T47D (cell line): ENCODE results near the gene PRKAB1.

Source experiments
- DNase-seq, 2 experiments: peaks; one replicate each; pipeline versions ENCODE4 v3.0.0 to v3.0.0-alpha.2; 2011 to 2012; ENCODE audit warnings: low read depth in 1 of 2, low spot score in 1 of 2
- JUND ChIP-seq: IDR thresholded peaks from 2 replicates; pipeline ENCODE4 v1.6.1; 2012; ENCODE audit warnings: low read depth
- in situ Hi-C: cut with HindIII; loops from 2 replicates; pipeline ENCODE4 v1.10.0; 2016; ENCODE audit warnings: low sequenced_read_pairs, low pct_unique_long_range_greater_than_20kb

The PRKAB1 gene

DNA sequence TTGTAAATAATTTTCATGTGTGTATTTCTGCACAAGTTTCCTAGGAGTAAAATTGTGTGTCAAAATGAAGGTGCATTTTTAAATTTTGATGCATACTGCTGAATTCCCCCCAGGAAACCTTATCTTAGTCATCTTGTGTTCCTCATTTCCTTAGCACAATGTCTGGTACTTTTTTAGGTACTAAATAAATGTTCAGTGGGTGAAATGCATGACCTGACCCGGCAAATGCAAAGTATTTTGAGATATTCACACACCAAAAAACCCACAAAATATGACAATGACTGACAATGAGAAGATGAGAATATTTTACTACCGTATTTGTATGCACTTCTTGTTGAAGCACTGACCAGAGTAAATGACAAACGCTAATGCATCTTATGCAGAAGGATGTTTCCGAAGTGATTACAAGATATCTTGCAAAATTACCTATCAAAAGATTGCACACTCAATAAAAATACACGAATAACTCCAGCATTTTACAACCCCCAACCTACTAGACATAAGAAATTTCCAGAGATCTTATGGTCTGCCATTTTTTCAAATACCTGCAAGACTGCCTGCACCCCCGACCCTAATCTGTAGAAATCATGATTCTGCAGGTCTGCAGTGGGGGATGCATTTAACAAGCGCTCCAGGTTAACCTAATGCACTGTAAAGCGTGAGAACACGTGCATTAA is 895 bp upstream of the PRKAB1 start:
- TF ChIP-seq JUND = no peak
- DNase-seq = no peak
- in situ Hi-C loops = no loop called here

GRCh38 chr12:119668324-119668841 is 450 bp downstream of the PRKAB1 start:
- in situ Hi-C loops = no loop called here
- TF ChIP-seq JUND = no peak
- DNase-seq = no peak

GRCh38 chr12:119669744-119670472 is 2.0 kb downstream of the PRKAB1 start:
- in situ Hi-C loops = no loop called here
- no peak for DNase-seq
- TF ChIP-seq JUND = no peak

- no peak for DNase-seq
- no peak for TF ChIP-seq JUND
- in situ Hi-C loops = no loop called here
Measured at GRCh38 chr12:119671070-119671469, 3.1 kb downstream of the PRKAB1 start.

DNA sequence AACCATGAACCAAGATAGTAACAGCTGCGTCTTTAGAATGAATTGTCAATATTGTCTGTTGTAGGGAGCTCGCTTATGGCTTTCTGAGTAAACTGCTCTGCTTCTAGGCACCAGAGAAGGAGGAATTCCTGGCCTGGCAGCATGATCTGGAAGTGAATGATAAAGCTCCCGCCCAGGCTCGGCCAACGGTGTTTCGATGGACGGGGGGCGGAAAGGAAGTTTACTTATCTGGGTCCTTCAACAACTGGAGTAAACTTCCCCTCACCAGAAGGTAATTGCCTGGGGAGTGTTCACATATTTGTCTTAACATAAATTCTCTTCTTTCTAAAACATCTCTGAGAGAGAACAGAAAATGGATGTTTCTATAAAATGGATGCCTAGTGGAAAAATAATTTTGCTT is 4.3 kb downstream of the PRKAB1 start:
- TF ChIP-seq JUND = no peak
- in situ Hi-C loops = no loop called here
- DNase-seq = no peak

GRCh38 chr12:119673634-119674033 is 5.7 kb downstream of the PRKAB1 start:
- in situ Hi-C loops = no loop called here
- DNase-seq = no peak
- TF ChIP-seq JUND = no peak

DNA sequence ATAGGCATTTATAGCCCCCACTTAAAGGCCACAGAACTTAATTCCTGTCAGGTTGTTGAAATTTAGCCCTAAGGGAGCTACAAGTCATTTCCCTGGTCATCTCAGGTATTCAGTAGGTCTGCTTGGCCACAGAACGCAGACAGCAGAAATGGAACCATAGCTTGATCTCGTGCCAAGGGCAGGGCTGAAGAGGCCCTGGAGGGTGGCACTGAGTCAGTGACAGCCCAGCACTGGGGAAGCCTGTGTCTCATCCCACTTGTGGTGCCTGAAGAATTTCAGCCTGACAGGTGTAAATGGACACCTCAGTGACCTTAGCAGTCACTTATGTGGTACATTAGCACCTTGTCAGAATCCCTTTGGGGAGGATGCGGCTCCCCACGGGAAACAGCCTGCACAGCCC is 6.6 kb downstream of the PRKAB1 start:
- in situ Hi-C loops = no loop called here
- TF ChIP-seq JUND = no peak
- no peak for DNase-seq

GRCh38 chr12:119676022-119676421 is 8.1 kb downstream of the PRKAB1 start:
- TF ChIP-seq JUND = no peak
- in situ Hi-C loops = no loop called here
- DNase-seq = no peak

GRCh38 chr12:119676573-119676972 is 8.6 kb downstream of the PRKAB1 start:
- no peak for TF ChIP-seq JUND
- in situ Hi-C loops = no loop called here
- DNase-seq = no peak

DNA sequence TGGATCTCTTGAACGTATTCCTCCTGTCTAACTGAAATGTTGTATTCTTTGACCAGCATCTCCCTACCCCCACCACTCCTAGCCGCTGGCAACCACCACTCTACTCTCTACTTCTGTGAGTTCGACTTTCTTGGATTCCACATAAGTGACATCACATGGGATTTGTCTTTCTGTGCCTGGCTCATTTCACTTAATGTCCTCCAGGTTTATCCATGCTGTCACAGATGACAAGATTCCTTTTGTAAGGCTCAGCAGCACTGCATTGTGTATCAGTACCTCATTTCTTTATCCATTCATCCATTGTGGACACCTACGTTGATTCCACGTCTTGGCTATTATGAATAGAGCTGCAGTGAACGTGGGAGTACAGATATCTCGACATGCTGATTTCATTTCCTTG is 10.5 kb downstream of the PRKAB1 start:
- in situ Hi-C loops = no loop called here
- no peak for DNase-seq
- TF ChIP-seq JUND = no peak

DNA sequence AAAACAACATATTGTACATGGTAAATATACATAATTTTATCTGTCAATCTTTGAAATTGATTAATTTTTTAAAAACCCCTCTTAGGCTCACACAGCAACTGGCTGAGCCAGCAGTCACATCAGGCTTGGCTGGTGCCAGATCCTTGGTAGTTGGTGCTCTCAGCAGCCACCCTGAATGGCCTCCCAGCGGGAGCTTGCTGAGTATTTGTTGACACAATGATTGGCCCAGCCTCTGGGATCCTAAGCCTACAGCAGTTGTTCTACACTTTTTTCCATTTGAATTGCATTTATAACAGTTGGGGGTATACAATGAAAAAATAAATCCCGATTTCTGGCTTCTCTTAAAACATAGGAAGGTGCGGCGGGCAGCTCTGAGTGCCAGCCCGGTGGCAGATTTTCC is 11.1 kb downstream of the PRKAB1 start:
- no peak for DNase-seq
- TF ChIP-seq JUND = no peak
- in situ Hi-C loops = no loop called here

GRCh38 chr12:119679490-119679889 is 11.6 kb downstream of the PRKAB1 start:
- in situ Hi-C loops = no loop called here
- DNase-seq = no peak
- no peak for TF ChIP-seq JUND

- in situ Hi-C loops = no loop called here
- TF ChIP-seq JUND = no peak
- no peak for DNase-seq
Measured at GRCh38 chr12:119681111-119681510, 13.2 kb downstream of the PRKAB1 start.
